Uterus (tissue), 2 donors: ENCODE data around the gene CDC37.

Experiments
- POLR2A ChIP-seq, 2 donors: fragments of 450-650 bp; IDR thresholded peaks; one replicate each; pipeline ENCODE4 v1.6.1; 2016; ENCODE audit warnings: antibody characterized with exemption in 2 of 2, mild to moderate bottlenecking in 1 of 2, moderate library complexity in 1 of 2
- TF ChIP-seq, protein P1 (sequence below), 4 experiments: fragments of 200-600 bp in 2 of 4; fragments of 450-650 bp in 2 of 4; sonication (generic) in 2 of 4; IDR thresholded peaks; one replicate each; pipeline ENCODE4 v1.5.1; 2016 to 2019; ENCODE audit warnings: antibody characterized with exemption in 4 of 4, mild to moderate bottlenecking in 2 of 4, moderate library complexity in 1 of 4

- TF ChIP-seq, protein P1, sequence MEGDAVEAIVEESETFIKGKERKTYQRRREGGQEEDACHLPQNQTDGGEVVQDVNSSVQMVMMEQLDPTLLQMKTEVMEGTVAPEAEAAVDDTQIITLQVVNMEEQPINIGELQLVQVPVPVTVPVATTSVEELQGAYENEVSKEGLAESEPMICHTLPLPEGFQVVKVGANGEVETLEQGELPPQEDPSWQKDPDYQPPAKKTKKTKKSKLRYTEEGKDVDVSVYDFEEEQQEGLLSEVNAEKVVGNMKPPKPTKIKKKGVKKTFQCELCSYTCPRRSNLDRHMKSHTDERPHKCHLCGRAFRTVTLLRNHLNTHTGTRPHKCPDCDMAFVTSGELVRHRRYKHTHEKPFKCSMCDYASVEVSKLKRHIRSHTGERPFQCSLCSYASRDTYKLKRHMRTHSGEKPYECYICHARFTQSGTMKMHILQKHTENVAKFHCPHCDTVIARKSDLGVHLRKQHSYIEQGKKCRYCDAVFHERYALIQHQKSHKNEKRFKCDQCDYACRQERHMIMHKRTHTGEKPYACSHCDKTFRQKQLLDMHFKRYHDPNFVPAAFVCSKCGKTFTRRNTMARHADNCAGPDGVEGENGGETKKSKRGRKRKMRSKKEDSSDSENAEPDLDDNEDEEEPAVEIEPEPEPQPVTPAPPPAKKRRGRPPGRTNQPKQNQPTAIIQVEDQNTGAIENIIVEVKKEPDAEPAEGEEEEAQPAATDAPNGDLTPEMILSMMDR (IDR thresholded peaks at IDR 0.05), result peak in 1 of 4 experiments; percentile 1
- TF ChIP-seq POLR2A (IDR thresholded peaks at IDR 0.05), result peak; percentile 48 to 85
These were observed at the start of gene CDC37 for GRCh38 chr19:10403137-10404021.
